H9 (cell line): ENCODE results near the gene A1BG. TPM values are rescaled to one million over a fixed set of nuclear protein-coding genes. Genes with fewer than 3 reads are reported as not detected.

ENCODE experiments used
- DNase-seq: peaks from one replicate; pipeline ENCODE4 v3.0.0-alpha.2; 2017
- H2AFZ ChIP-seq: one replicate; pipeline ENCODE4 v1.6.1; 2013; ENCODE audit warnings: mild to moderate bottlenecking, low read length, control low read depth, moderate library complexity
- H2AK5ac ChIP-seq: 2 replicates; pipeline ENCODE4 v1.6.1; 2013; ENCODE audit warnings: low read length, control low read depth, mixed read lengths; ENCODE audit not compliant: insufficient read length
- H2BK120ac ChIP-seq: one replicate; pipeline ENCODE4 v1.6.1; 2013; ENCODE audit warnings: low read depth, mild to moderate bottlenecking, low read length, control low read depth, inconsistent platforms; ENCODE audit not compliant: poor library complexity, severe bottlenecking
- H2BK12ac ChIP-seq: 2 replicates; pipeline ENCODE4 v1.6.1; 2013; ENCODE audit warnings: low read length, control low read depth, mixed read lengths, low read depth; ENCODE audit not compliant: insufficient read length
- H2BK15ac ChIP-seq: 2 replicates; pipeline ENCODE4 v1.6.1; 2013; ENCODE audit warnings: low read depth, low read length, control low read depth
- H2BK20ac ChIP-seq: one replicate; pipeline ENCODE4 v1.6.1; 2013; ENCODE audit warnings: low read depth, mild to moderate bottlenecking, low read length, control low read depth, inconsistent platforms; ENCODE audit not compliant: poor library complexity, severe bottlenecking
- H2BK5ac ChIP-seq: 2 replicates; pipeline ENCODE4 v1.6.1; 2013; ENCODE audit warnings: low read length, control low read depth, mixed read lengths; ENCODE audit not compliant: insufficient read length
- H3K14ac ChIP-seq: 2 replicates; pipeline ENCODE4 v1.6.1; 2013; ENCODE audit warnings: low read length, control low read depth; ENCODE audit not compliant: insufficient read depth
- H3K18ac ChIP-seq: 2 replicates; pipeline ENCODE4 v1.6.1; 2013; ENCODE audit warnings: low read depth, mild to moderate bottlenecking, mixed read lengths, low read length, control low read depth; ENCODE audit not compliant: insufficient read length
- H3K23ac ChIP-seq: 2 replicates; pipeline ENCODE4 v1.6.1; 2013; ENCODE audit warnings: low read length, control low read depth, mixed read lengths, low read depth; ENCODE audit not compliant: insufficient read length
- H3K23me2 ChIP-seq: 2 replicates; pipeline ENCODE4 v1.6.1; 2013; ENCODE audit warnings: low read depth, mild to moderate bottlenecking, mixed read lengths, low read length, control low read depth; ENCODE audit not compliant: insufficient read length, poor library complexity, severe bottlenecking
- H3K27ac ChIP-seq: 2 replicates; pipeline ENCODE4 v1.5.1; 2013; ENCODE audit warnings: low read length, control low read depth, mixed read lengths, low read depth; ENCODE audit not compliant: insufficient read length
- H3K27me3 ChIP-seq: 2 replicates; pipeline ENCODE4 v1.6.1; 2013; ENCODE audit warnings: low read length, control low read depth, inconsistent platforms; ENCODE audit not compliant: insufficient read depth
- H3K4ac ChIP-seq: 2 replicates; pipeline ENCODE4 v1.6.1; 2013; ENCODE audit warnings: low read depth, mild to moderate bottlenecking, control low read depth, inconsistent platforms, low read length, moderate library complexity
- H3K4me1 ChIP-seq: 2 replicates; pipeline ENCODE4 v1.6.1; 2013; ENCODE audit warnings: low read length, control low read depth, inconsistent platforms; ENCODE audit not compliant: insufficient read depth
- H3K4me2 ChIP-seq: 2 replicates; pipeline ENCODE4 v1.6.1; 2013; ENCODE audit warnings: low read length, control low read depth, mixed read lengths; ENCODE audit not compliant: insufficient read length, insufficient read depth
- H3K56ac ChIP-seq: 2 replicates; pipeline ENCODE4 v1.6.1; 2013; ENCODE audit warnings: low read depth, mild to moderate bottlenecking, mixed read lengths, low read length, control low read depth; ENCODE audit not compliant: insufficient read length
- H3K79me1 ChIP-seq: 2 replicates; pipeline ENCODE4 v1.6.1; 2013; ENCODE audit warnings: low read depth, mild to moderate bottlenecking, moderate library complexity, low read length, control low read depth, inconsistent platforms; ENCODE audit not compliant: insufficient read depth, poor library complexity, severe bottlenecking
- H3K79me2 ChIP-seq: 2 replicates; pipeline ENCODE4 v1.6.1; 2013; ENCODE audit warnings: low read length, control low read depth, inconsistent platforms; ENCODE audit not compliant: insufficient read depth
- H3K9ac ChIP-seq: 2 replicates; pipeline ENCODE4 v1.6.1; 2013; ENCODE audit warnings: low read length, control low read depth, mixed read lengths; ENCODE audit not compliant: insufficient read length; ENCODE audit errors: extremely low read depth
- H3K9me3 ChIP-seq: one replicate; pipeline ENCODE4 v1.6.1; 2013; ENCODE audit warnings: low read depth, low read length, inconsistent platforms; ENCODE audit not compliant: control insufficient read depth
- H3T11ph ChIP-seq: one replicate; pipeline ENCODE4 v1.6.1; 2013; ENCODE audit warnings: mild to moderate bottlenecking, low read length, control low read depth, inconsistent platforms
- H4K20me1 ChIP-seq: one replicate; pipeline ENCODE4 v1.6.1; 2013; ENCODE audit not compliant: control insufficient read depth, insufficient read length, insufficient read depth
- H4K5ac ChIP-seq: 2 replicates; pipeline ENCODE4 v1.6.1; 2013; ENCODE audit warnings: low read depth, mild to moderate bottlenecking, mixed read lengths, low read length, control low read depth; ENCODE audit not compliant: insufficient read length
- H4K8ac ChIP-seq: replicated peaks from 2 replicates; pipeline ENCODE4 v1.6.1; 2013; ENCODE audit warnings: low read length, control low read depth, mixed read lengths, low read depth; ENCODE audit not compliant: insufficient read length
- H4K91ac ChIP-seq: 2 replicates; pipeline ENCODE4 v1.6.1; 2013; ENCODE audit warnings: low read depth, mild to moderate bottlenecking, moderate library complexity, mixed read lengths, low read length, control low read depth; ENCODE audit not compliant: insufficient read length
- H3K27ac Mint-ChIP-seq, 3 experiments: 2 replicates in 2 of 3; 3 replicates in 1 of 3; pipeline ENCODE4 v1.8.0; 2020 to 2021; ENCODE audit warnings: mixed read lengths in 3 of 3, mild to moderate bottlenecking in 1 of 3, moderate library complexity in 1 of 3
- H3K27me3 Mint-ChIP-seq: 2 replicates; pipeline ENCODE4 v1.8.0; 2021; ENCODE audit warnings: low read depth, mild to moderate bottlenecking, moderate library complexity, mixed read lengths
- H3K36me3 Mint-ChIP-seq, 3 experiments: 2 replicates in 2 of 3; 3 replicates in 1 of 3; pipeline ENCODE4 v1.8.0; 2020 to 2021; ENCODE audit warnings: low read depth in 3 of 3, mixed read lengths in 3 of 3; ENCODE audit not compliant: insufficient read depth in 1 of 3
- H3K4me1 Mint-ChIP-seq, 2 experiments: 2 replicates each; pipeline ENCODE4 v1.8.0; 2020; ENCODE audit warnings: mixed read lengths in 2 of 2
- H3K4me3 Mint-ChIP-seq, 2 experiments: 2 replicates in 1 of 2; 3 replicates in 1 of 2; pipeline ENCODE4 v1.8.0; 2020 to 2021; ENCODE audit warnings: mild to moderate bottlenecking in 2 of 2, mixed read lengths in 2 of 2, moderate library complexity in 1 of 2
- H3K9me3 Mint-ChIP-seq, 2 experiments: 2 replicates in 1 of 2; 3 replicates in 1 of 2; pipeline ENCODE4 v1.8.0; 2020; ENCODE audit warnings: mild to moderate bottlenecking in 2 of 2, mixed read lengths in 2 of 2, moderate library complexity in 1 of 2
- CTCF ChIP-seq: fragments of 200-600 bp; sonication (generic); conservative IDR thresholded peaks from 3 replicates; pipeline ENCODE4 v1.8.0; 2021; ENCODE audit warnings: antibody characterized with exemption, mild to moderate bottlenecking
- WGBS: extraction: QIAGEN DNeasy Blood & Tissue Kit; methylation state at CpG from one replicate; pipeline ENCODE4 v1.1.7; 2013; ENCODE audit warnings: missing lambda C conversion rate, low lambda C conversion rate, mixed read lengths; ENCODE audit not compliant: insufficient read length; ENCODE audit errors: extremely low coverage; 5-methylcytosine and 5-hydroxymethylcytosine counted together
- total RNA-seq: library from RNA; stranded (reverse); gene quantifications from 2 replicates; pipeline ENCODE4 v1.2.1, GENCODE V29; 2021

A1BG gene
- total RNA-seq, 1 experiment from 2014 or later, result 17.4 TPM

- H3K14ac ChIP-seq, result no peak overlapping the region
- Mint-ChIP-seq H3K27ac (no peak overlapping the region), H3K9me3 (no peaks in the 10 kb centered on the region), H3K4me1 (peaks cover 0 to 5% of the 10 kb centered on the region in 2 experiments; a peak in 2 of 4 replicates), H3K4me3 (no peak overlapping the region), H3K36me3 (peaks cover 0 to 2% (median 0%) of the 10 kb centered on the region in 3 experiments; a peak in 2 of 7 replicates), H3K27me3 (no peaks in the 10 kb centered on the region)
- H2BK20ac ChIP-seq, result no peak overlapping the region
- no peaks in the 10 kb centered on the region for H3K4me1 ChIP-seq
- no peak overlapping the region for H2BK5ac ChIP-seq
- no peak overlapping the region for H4K5ac ChIP-seq
- TF ChIP-seq CTCF, result no peak
- H2AK5ac ChIP-seq, result no peak overlapping the region
- H3K23ac ChIP-seq, result no peak overlapping the region
- H3K56ac ChIP-seq, result no peak overlapping the region
- H3K27me3 ChIP-seq, result no peaks in the 10 kb centered on the region
- no peak for DNase-seq
- H3T11ph ChIP-seq, result no peak overlapping the region
- H3K9ac ChIP-seq, result no peak overlapping the region
- no peaks in the 10 kb centered on the region for H3K9me3 ChIP-seq
- no peak overlapping the region for H2AFZ ChIP-seq
- no peak overlapping the region for H3K4me2 ChIP-seq
- no peak overlapping the region for H2BK120ac ChIP-seq
- no CpG with 5 or more reads among the region's 94 CpGs for WGBS
- no peak overlapping the region for H3K4ac ChIP-seq
- H3K18ac ChIP-seq, result no peak overlapping the region
- no peak overlapping the region for H2BK15ac ChIP-seq
- no peak overlapping the region for H4K91ac ChIP-seq
- no peaks in the 10 kb centered on the region for H3K79me2 ChIP-seq
- H4K20me1 ChIP-seq, result no peaks in the 10 kb centered on the region
- H4K8ac ChIP-seq, result no peak overlapping the region
- H2BK12ac ChIP-seq, result no peak overlapping the region
- peaks cover 2% of the 10 kb centered on the region for H3K23me2 ChIP-seq
- no peak overlapping the region for H3K27ac ChIP-seq
- H3K79me1 ChIP-seq, result no peaks in the 10 kb centered on the region
Observed at GRCh38 chr19:58355908-58356765, 2.8 kb upstream of the A1BG start.
